ENCODE data around the gene DNAAF8. TPM values are rescaled to one million over a fixed set of nuclear protein-coding genes. Genes with fewer than 3 reads are reported as not detected.

DNAAF8 gene
- total and polyA plus RNA-seq, 7 donors = 0.42 to 2.1 (median 1.2) TPM; not detected in 1

DNA sequence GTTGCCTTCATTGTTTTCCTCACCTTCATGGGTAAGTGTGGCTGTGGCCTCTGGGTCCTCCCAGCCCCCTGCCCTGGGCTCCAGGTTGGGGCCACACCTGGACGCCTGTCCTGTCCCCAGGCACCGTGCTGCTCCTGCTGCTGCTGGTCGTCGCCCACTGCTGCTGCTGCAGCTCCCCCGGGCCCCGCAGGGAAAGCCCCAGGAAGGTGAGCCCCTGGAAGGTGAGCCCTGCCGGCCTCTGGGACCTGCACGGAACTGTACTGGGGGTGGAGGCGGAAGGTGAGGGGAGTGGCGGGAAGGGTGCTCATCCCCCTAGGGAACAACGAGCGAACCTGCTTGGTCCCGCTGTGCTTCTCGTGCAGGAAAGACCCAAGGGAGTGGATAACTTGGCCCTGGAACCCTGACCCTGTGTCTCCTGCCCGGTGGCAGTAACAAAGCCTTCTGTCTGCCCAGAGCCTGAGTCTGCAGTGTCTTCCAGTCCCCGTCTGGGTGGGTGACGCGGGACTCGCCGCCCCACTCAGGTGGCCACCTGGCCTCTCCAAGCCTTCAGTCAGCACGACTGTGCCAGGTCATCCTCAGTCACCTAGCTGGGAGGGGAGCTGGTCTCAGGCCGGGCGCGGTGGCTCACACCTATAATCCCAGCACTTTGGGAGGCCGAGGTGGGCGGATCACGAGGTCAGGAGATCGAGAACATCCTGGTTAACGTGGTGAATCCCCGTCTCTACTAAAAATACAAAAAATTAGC is 61.7 kb downstream of the DNAAF8 start:
- no peaks in the 10 kb centered on the region for H3K9me3 ChIP-seq
- no peak overlapping the region for H3K27ac ChIP-seq
- no peak for DNase-seq
- H3K27me3 ChIP-seq (ENCODE audit: insufficient read depth in 3 of 3, low read length in 2 of 3) = no peaks in the 10 kb centered on the region
- no peak for ATAC-seq
- H3K36me3 ChIP-seq (ENCODE audit: insufficient read depth in 1 of 2, low read depth in 1 of 2) = peaks cover 0 to 30% of the 10 kb centered on the region in 2 donors
- peaks cover 4% of the 10 kb centered on the region for H3K4me1 ChIP-seq
- intact Hi-C loops (cut with DNase I) = no loop called here
- no peak overlapping the region for H3K4me3 ChIP-seq
- TF ChIP-seq CTCF (IDR thresholded peaks at IDR 0.05) = no peak
- WGBS, 3 donors = 91 to 93% (median 92%) methylated on average over 25 to 30 of the region's 30 CpGs

DNA sequence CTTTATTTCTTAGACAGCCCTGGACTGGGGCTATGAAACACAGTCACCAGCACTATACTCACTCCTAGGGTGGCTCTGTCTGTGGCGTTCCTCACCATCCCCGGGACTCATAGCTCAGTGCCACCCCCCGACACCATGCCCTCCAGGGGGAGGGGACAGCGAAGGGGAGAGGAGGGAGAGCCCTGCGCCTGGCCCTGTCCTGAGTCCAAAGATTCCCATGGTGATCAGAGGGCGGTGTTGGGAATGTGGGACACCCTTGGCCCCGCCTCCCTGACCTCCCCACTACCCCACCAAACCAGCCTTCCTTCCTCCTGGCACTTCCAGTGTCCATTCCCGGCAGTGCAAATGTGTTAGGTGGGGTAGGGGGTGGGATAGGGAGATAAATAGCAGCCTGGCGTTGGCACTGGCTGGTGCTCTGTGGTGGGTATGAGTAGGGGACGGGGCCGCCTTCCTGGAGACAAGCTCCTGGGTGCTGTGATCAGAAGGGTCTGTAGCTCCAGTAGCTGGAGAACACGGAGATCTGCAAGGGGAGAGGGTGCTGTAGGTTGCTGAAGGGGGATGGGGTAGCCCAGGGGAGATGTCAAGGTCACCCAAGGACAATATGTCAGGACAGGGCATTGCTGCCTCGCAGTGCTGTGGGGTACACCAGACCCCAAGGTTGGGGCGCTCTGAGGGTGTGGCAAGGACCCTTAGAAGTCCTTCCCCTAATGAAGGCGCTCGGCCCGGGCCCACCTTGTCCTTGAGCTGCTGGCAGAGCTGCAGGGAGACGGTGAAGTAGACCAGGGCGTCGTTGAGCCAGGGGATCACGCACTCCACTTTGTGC is 62.9 kb downstream of the DNAAF8 start:
- WGBS, 3 donors = 84 to 90% (median 87%) methylated on average over 21 of the region's 21 CpGs
- Histone ChIP-seq H3K4me3 (no peak overlapping the region), H3K27me3 (ENCODE audit: insufficient read depth in 3 of 3, low read length in 2 of 3) (no peaks in the 10 kb centered on the region), H3K9me3 (no peaks in the 10 kb centered on the region), H3K4me1 (peaks cover 12% of the 10 kb centered on the region), H3K36me3 (ENCODE audit: insufficient read depth in 1 of 2, low read depth in 1 of 2) (peaks cover 0 to 30% of the 10 kb centered on the region in 2 donors), H3K27ac (no peak overlapping the region)
- intact Hi-C loops (cut with DNase I) = no loop called here
- TF ChIP-seq CTCF (IDR thresholded peaks at IDR 0.05) = no peak
- ATAC-seq = no peak
- DNase-seq = no peak

GRCh38 chr16:4797805-4798252 is 63.5 kb downstream of the DNAAF8 start:
- DNase-seq (no peak), ATAC-seq (no peak)
- no peaks in the 10 kb centered on the region for H3K27me3 ChIP-seq (ENCODE audit: insufficient read depth in 3 of 3, low read length in 2 of 3)
- no peak overlapping the region for H3K4me3 ChIP-seq
- no peak overlapping the region for H3K27ac ChIP-seq
- peaks cover 12% of the 10 kb centered on the region for H3K4me1 ChIP-seq
- intact Hi-C loops (cut with DNase I) = no loop called here
- H3K36me3 ChIP-seq (ENCODE audit: insufficient read depth in 1 of 2, low read depth in 1 of 2) = peaks cover 0 to 30% of the 10 kb centered on the region in 2 donors
- no peak for TF ChIP-seq CTCF (IDR thresholded peaks at IDR 0.05)
- WGBS, 3 donors = 92 to 95% (median 93%) methylated on average over 22 of the region's 22 CpGs
- H3K9me3 ChIP-seq = no peaks in the 10 kb centered on the region

- intact Hi-C loops (cut with DNase I) = no loop called here
- DNase-seq = no peak
Observed at GRCh38 chr16:4798456-4798855, 64.1 kb downstream of the DNAAF8 start.

More at GRCh38 chr16:4798456-4798855, 64.1 kb downstream of the DNAAF8 start:
- Histone ChIP-seq H3K36me3 (ENCODE audit: insufficient read depth in 1 of 2, low read depth in 1 of 2) (peaks cover 0 to 30% of the 10 kb centered on the region in 2 donors), H3K27ac (no peak overlapping the region), H3K9me3 (no peaks in the 10 kb centered on the region), H3K27me3 (ENCODE audit: insufficient read depth in 3 of 3, low read length in 2 of 3) (no peaks in the 10 kb centered on the region), H3K4me3 (no peak overlapping the region), H3K4me1 (peaks cover 12% of the 10 kb centered on the region)
- no peak for TF ChIP-seq CTCF (IDR thresholded peaks at IDR 0.05)
- no peak for ATAC-seq
- WGBS, 3 donors = 86 to 92% (median 92%) methylated on average over 14 to 16 of the region's 16 CpGs

Other genes starting within 250 kb of the DNAAF8 start
- gene CDIP1, start 195.8 kb upstream of the DNAAF8 start, total RNA-seq = 10 to 100 TPM; 29.1 to 51.8 (median 34.9) TPM
- gene CDIP1, start 195.8 kb upstream of the DNAAF8 start, polyA plus RNA-seq = 10 to 100 TPM; 18.7 to 33.6 (median 22.3) TPM
- gene C16orf96, start 178.2 kb upstream of the DNAAF8 start, total RNA-seq = under 1 TPM in 3 of 4 donors, not detected in 1; 0.04 to 0.32 (median 0.07) TPM
- under 1 TPM in 1 of 3 donors, not detected in 2; 0.05 TPM for gene C16orf96, start 178.2 kb upstream of the DNAAF8 start, polyA plus RNA-seq
- gene UBALD1, start 119.6 kb upstream of the DNAAF8 start, total RNA-seq = 10 to 100 TPM; 23.0 to 47.5 (median 37.5) TPM
- 10 to 100 TPM; 13.6 to 40.2 (median 28.3) TPM for gene UBALD1, start 119.6 kb upstream of the DNAAF8 start, polyA plus RNA-seq
- 10 to 100 TPM; 44.2 to 63.1 (median 59.4) TPM for gene MGRN1, start 109.7 kb upstream of the DNAAF8 start, total RNA-seq
- 10 to 100 TPM; 20.2 to 36.3 (median 24.6) TPM for gene MGRN1, start 109.7 kb upstream of the DNAAF8 start, polyA plus RNA-seq
- 10 to 100 TPM in 1 of 4 donors, 1 to 10 TPM in 3; 6.3 to 20.2 (median 8.4) TPM for gene NUDT16L1, start 41.0 kb upstream of the DNAAF8 start, total RNA-seq
- 1 to 10 TPM; 6.6 to 9.7 (median 7.4) TPM for gene NUDT16L1, start 41.0 kb upstream of the DNAAF8 start, polyA plus RNA-seq
- 1 to 10 TPM; 5.2 to 9.1 (median 7.4) TPM for gene ANKS3, start 266 bp upstream of the DNAAF8 start, total RNA-seq
- gene ANKS3, start 266 bp upstream of the DNAAF8 start, polyA plus RNA-seq = 10 to 100 TPM; 10.7 to 15.0 (median 14.2) TPM
- gene ZNF500, start 32.6 kb downstream of the DNAAF8 start, total RNA-seq = 1 to 10 TPM; 4.8 to 8.9 (median 7.9) TPM
- 1 to 10 TPM; 3.7 to 8.4 (median 5.1) TPM for gene ZNF500, start 32.6 kb downstream of the DNAAF8 start, polyA plus RNA-seq
- gene SEPTIN12, start 53.8 kb downstream of the DNAAF8 start, total RNA-seq = not detected
- gene SEPTIN12, start 53.8 kb downstream of the DNAAF8 start, polyA plus RNA-seq = under 1 TPM in 1 of 3 donors, not detected in 2; 0.41 TPM
- not detected for gene SMIM22, start 60.8 kb downstream of the DNAAF8 start, total RNA-seq
- under 1 TPM in 1 of 3 donors, not detected in 2; 0.32 TPM for gene SMIM22, start 60.8 kb downstream of the DNAAF8 start, polyA plus RNA-seq
- gene ROGDI, start 68.1 kb downstream of the DNAAF8 start, total RNA-seq = 10 to 100 TPM; 14.2 to 44.0 (median 21.9) TPM
- gene ROGDI, start 68.1 kb downstream of the DNAAF8 start, polyA plus RNA-seq = 10 to 100 TPM; 13.2 to 33.7 (median 17.3) TPM
- 10 to 100 TPM; 53.3 to 74.1 (median 66.8) TPM for gene GLYR1, start 112.8 kb downstream of the DNAAF8 start, total RNA-seq
- 10 to 100 TPM; 28.6 to 64.5 (median 32.3) TPM for gene GLYR1, start 112.8 kb downstream of the DNAAF8 start, polyA plus RNA-seq
- gene UBN1, start 112.9 kb downstream of the DNAAF8 start, total RNA-seq = 10 to 100 TPM; 25.5 to 33.3 (median 28.0) TPM
- gene UBN1, start 112.9 kb downstream of the DNAAF8 start, polyA plus RNA-seq = 10 to 100 TPM in 2 of 3 donors, 1 to 10 TPM in 1; 9.1 to 27.8 (median 11.7) TPM
- gene PPL, start 202.6 kb downstream of the DNAAF8 start, total RNA-seq = 1 to 10 TPM; 3.2 to 7.2 (median 5.1) TPM
- 1 to 10 TPM; 2.4 to 5.6 (median 3.8) TPM for gene PPL, start 202.6 kb downstream of the DNAAF8 start, polyA plus RNA-seq
- under 1 TPM; 0.42 to 0.88 (median 0.65) TPM for gene SEC14L5, start 223.8 kb downstream of the DNAAF8 start, total RNA-seq
- under 1 TPM; 0.23 to 0.30 (median 0.27) TPM for gene SEC14L5, start 223.8 kb downstream of the DNAAF8 start, polyA plus RNA-seq

Data from psoas muscle (tissue), 8 donors.